Stomach (tissue), 4 donors: ENCODE data around the gene ERBB4.

Experiments used
- EP300 ChIP-seq: sonication (generic); formaldehyde crosslinking; IDR thresholded peaks from one replicate; pipeline ENCODE4 v1.6.1; 2017; ENCODE audit warnings: antibody characterized with exemption
- POLR2AphosphoS5 ChIP-seq, 3 donors: sonication (generic); formaldehyde crosslinking; IDR thresholded peaks; one replicate each; pipeline ENCODE4 v1.6.1; 2016; ENCODE audit warnings: antibody characterized with exemption in 3 of 3
- TF ChIP-seq, protein P1 (sequence below), 7 experiments: fragments of 450-650 bp in 4 of 7; fragments of 200-600 bp in 3 of 7; sonication (generic) in 3 of 7; IDR thresholded peaks; one replicate each; pipeline ENCODE4 v1.5.1; 2016 to 2019; ENCODE audit warnings: antibody characterized with exemption in 7 of 7, control low read depth in 2 of 7, mild to moderate bottlenecking in 1 of 7

DNA sequence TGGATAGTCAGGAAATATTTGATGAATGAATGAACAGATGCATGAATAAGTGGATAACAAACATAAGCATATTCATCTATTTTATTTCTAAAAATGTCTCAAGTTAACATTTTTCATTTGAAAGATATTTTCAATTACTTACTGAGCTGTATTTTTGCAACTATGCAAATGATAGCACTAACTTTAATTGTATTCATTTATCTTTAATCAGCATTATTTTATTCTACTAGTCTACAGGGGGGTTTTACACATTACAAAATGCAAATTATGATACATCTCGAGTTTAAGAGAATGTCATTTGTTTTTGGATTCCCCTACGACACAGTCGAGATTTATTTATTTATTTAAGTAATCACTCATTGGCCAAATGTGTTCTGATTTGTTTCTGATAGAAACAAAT is 530.6 kb downstream of the ERBB4 start:
- TF ChIP-seq, protein P1, sequence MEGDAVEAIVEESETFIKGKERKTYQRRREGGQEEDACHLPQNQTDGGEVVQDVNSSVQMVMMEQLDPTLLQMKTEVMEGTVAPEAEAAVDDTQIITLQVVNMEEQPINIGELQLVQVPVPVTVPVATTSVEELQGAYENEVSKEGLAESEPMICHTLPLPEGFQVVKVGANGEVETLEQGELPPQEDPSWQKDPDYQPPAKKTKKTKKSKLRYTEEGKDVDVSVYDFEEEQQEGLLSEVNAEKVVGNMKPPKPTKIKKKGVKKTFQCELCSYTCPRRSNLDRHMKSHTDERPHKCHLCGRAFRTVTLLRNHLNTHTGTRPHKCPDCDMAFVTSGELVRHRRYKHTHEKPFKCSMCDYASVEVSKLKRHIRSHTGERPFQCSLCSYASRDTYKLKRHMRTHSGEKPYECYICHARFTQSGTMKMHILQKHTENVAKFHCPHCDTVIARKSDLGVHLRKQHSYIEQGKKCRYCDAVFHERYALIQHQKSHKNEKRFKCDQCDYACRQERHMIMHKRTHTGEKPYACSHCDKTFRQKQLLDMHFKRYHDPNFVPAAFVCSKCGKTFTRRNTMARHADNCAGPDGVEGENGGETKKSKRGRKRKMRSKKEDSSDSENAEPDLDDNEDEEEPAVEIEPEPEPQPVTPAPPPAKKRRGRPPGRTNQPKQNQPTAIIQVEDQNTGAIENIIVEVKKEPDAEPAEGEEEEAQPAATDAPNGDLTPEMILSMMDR (IDR thresholded peaks at IDR 0.05): no peak
- no peak for TF ChIP-seq POLR2AphosphoS5 (IDR thresholded peaks at IDR 0.05)
- no peak for TF ChIP-seq EP300
